Measurements from ENCODE around the gene ZFAND3.
A peak's percentile ranks its signal among the peaks of the same experiment; 100 is the strongest.
"Not testable (repeated sequence)": the region's sequence is repeated elsewhere in the genome, so short reads cannot be mapped to it uniquely, and the experiment has no call there.

The ZFAND3 gene

GRCh38 chr6:37990762-37991525 is 171.4 kb downstream of the ZFAND3 start:
- peak; percentile 16 for DNase-seq
- no peak overlapping the region for H3K27ac ChIP-seq (ENCODE audit: low read depth, low read length)

DNA sequence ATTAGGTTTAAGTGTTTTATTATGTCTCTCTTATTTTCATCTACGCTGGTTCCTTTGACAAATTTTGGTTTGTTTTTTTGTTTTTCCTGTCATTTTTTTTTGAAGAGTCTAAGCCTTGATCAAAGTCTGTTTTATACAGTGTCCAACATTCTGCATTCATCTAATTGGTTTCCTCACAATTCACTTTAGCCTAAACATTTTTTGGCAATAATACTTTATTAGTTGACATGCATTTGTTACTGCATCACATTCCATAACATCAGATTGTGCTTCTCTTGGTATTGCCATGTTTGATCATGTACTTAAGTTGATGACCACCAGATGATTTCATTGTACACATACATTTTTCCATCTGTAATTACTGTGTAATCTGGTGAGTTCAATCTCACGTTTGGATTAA is 173.2 kb downstream of the ZFAND3 start:
- H3K56ac ChIP-seq (ENCODE audit: low read length): no peak overlapping the region
- H2BK15ac ChIP-seq (replicated peaks; ENCODE audit: low read depth): no peak overlapping the region
- H3K4ac ChIP-seq (ENCODE audit: low read depth, low read length): no peak overlapping the region
- no peak overlapping the region for H3K23ac ChIP-seq (ENCODE audit: low read length)
- H3K27me3 ChIP-seq (ENCODE audit: insufficient read depth, low read length, poor library complexity): no peaks in the 10 kb centered on the region
- no peaks in the 10 kb centered on the region for H3K4me1 ChIP-seq (ENCODE audit: control insufficient read depth, low read depth, low read length)
- H3K79me1 ChIP-seq (ENCODE audit: low read length): peaks cover 13% of the 10 kb centered on the region
- no peak overlapping the region for H3K4me3 ChIP-seq (ENCODE audit: low read length)
- no CpG with 5 or more reads among the region's 2 CpGs for WGBS (ENCODE audit: extremely low coverage, insufficient coverage, low lambda C conversion rate)
- no peaks in the 10 kb centered on the region for H3K36me3 ChIP-seq (ENCODE audit: control insufficient read depth, insufficient read depth, low read length)
- no peak overlapping the region for H3K27ac ChIP-seq (ENCODE audit: low read depth, low read length)
- H2AK5ac ChIP-seq (ENCODE audit: low read length): no peak overlapping the region
- DNase-seq: no peak
- H4K8ac ChIP-seq (ENCODE audit: low read depth, low read length): no peak overlapping the region
- no peak overlapping the region for H2BK120ac ChIP-seq (ENCODE audit: low read depth, low read length)
- peaks cover 7% of the 10 kb centered on the region for H3K79me2 ChIP-seq (ENCODE audit: control insufficient read depth, insufficient read depth, low read length)
- no peak overlapping the region for H4K5ac ChIP-seq (ENCODE audit: low read length)
- H3K18ac ChIP-seq (ENCODE audit: low read length): no peak overlapping the region
- no peak overlapping the region for H2BK5ac ChIP-seq (ENCODE audit: low read length)
- H3K9ac ChIP-seq (ENCODE audit: low read length): no peak overlapping the region
- H3K4me2 ChIP-seq (ENCODE audit: low read length): no peak overlapping the region

More at GRCh38 chr6:37990762-37991525, 171.4 kb downstream of the ZFAND3 start:
- no peak overlapping the region for H3K18ac ChIP-seq (ENCODE audit: low read length)
- no peaks in the 10 kb centered on the region for H3K4me1 ChIP-seq (ENCODE audit: control insufficient read depth, low read depth, low read length)
- H3K56ac ChIP-seq (ENCODE audit: low read length): no peak overlapping the region
- no peak overlapping the region for H2BK15ac ChIP-seq (replicated peaks; ENCODE audit: low read depth)
- H2AK5ac ChIP-seq (ENCODE audit: low read length): no peak overlapping the region
- H4K8ac ChIP-seq (ENCODE audit: low read depth, low read length): no peak overlapping the region
- no peaks in the 10 kb centered on the region for H3K27me3 ChIP-seq (ENCODE audit: insufficient read depth, low read length, poor library complexity)
- H3K9ac ChIP-seq (ENCODE audit: low read length): no peak overlapping the region
- no peak overlapping the region for H3K4me3 ChIP-seq (ENCODE audit: low read length)
- no peaks in the 10 kb centered on the region for H3K36me3 ChIP-seq (ENCODE audit: control insufficient read depth, insufficient read depth, low read length)
- no CpG with 5 or more reads among the region's 6 CpGs for WGBS (ENCODE audit: extremely low coverage, insufficient coverage, low lambda C conversion rate)
- H3K79me2 ChIP-seq (ENCODE audit: control insufficient read depth, insufficient read depth, low read length): peaks cover 4% of the 10 kb centered on the region
- no peak overlapping the region for H4K5ac ChIP-seq (ENCODE audit: low read length)
- H3K4ac ChIP-seq (ENCODE audit: low read depth, low read length): no peak overlapping the region
- no peak overlapping the region for H2BK120ac ChIP-seq (ENCODE audit: low read depth, low read length)
- no peak overlapping the region for H3K4me2 ChIP-seq (ENCODE audit: low read length)
- no peak overlapping the region for H2BK5ac ChIP-seq (ENCODE audit: low read length)
- H3K23ac ChIP-seq (ENCODE audit: low read length): no peak overlapping the region
- peaks cover 8% of the 10 kb centered on the region for H3K79me1 ChIP-seq (ENCODE audit: low read length)

DNA sequence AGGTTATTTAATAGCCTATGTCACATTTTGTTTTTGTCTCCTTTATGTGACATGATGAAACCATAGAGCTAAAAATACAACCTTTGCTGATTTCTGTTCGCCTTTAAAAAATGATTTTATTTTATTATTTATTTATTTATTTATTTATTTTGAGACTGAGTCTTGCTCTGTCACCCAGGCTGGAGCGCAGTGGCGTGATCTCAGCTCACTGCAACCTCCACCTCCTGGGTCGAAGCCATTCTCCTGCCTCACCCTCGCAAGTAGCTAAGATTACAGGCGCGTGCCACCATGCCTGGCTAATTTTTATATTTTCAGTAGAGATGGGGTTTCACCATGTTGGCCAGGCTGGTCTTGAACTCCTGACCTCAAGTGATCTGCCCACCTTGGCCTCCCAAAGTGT is 173.7 kb downstream of the ZFAND3 start:
- not testable (repeated sequence) for H2AK5ac ChIP-seq (ENCODE audit: low read length); H3K56ac ChIP-seq (ENCODE audit: low read length); H3K9ac ChIP-seq (ENCODE audit: low read length); H2BK5ac ChIP-seq (ENCODE audit: low read length); H3K79me2 ChIP-seq (ENCODE audit: control insufficient read depth, insufficient read depth, low read length); H3K4me3 ChIP-seq (ENCODE audit: low read length); H3K27me3 ChIP-seq (ENCODE audit: insufficient read depth, low read length, poor library complexity); H2BK15ac ChIP-seq (replicated peaks; ENCODE audit: low read depth); H3K36me3 ChIP-seq (ENCODE audit: control insufficient read depth, insufficient read depth, low read length); H4K5ac ChIP-seq (ENCODE audit: low read length); H3K18ac ChIP-seq (ENCODE audit: low read length); H3K23ac ChIP-seq (ENCODE audit: low read length); H4K8ac ChIP-seq (ENCODE audit: low read depth, low read length); H3K4me2 ChIP-seq (ENCODE audit: low read length); H2BK120ac ChIP-seq (ENCODE audit: low read depth, low read length); DNase-seq; H3K4ac ChIP-seq (ENCODE audit: low read depth, low read length); H3K27ac ChIP-seq (ENCODE audit: low read depth, low read length); H3K4me1 ChIP-seq (ENCODE audit: control insufficient read depth, low read depth, low read length)
- H3K79me1 ChIP-seq (ENCODE audit: low read length): peaks cover 13% of the 10 kb centered on the region
- WGBS (ENCODE audit: extremely low coverage, insufficient coverage, low lambda C conversion rate): no CpG with 5 or more reads among the region's 7 CpGs

GRCh38 chr6:37993596-37993995 is 174.1 kb downstream of the ZFAND3 start:
- Histone ChIP-seq H2BK120ac (ENCODE audit: low read depth, low read length) (no peak overlapping the region), H3K27ac (ENCODE audit: low read depth, low read length) (no peak overlapping the region), H3K4me2 (ENCODE audit: low read length) (no peak overlapping the region), H3K4ac (ENCODE audit: low read depth, low read length) (no peak overlapping the region), H3K23ac (ENCODE audit: low read length) (no peak overlapping the region), H2AK5ac (ENCODE audit: low read length) (no peak overlapping the region), H3K4me1 (ENCODE audit: control insufficient read depth, low read depth, low read length) (no peaks in the 10 kb centered on the region), H4K8ac (ENCODE audit: low read depth, low read length) (no peak overlapping the region), H3K79me1 (ENCODE audit: low read length) (peaks cover 13% of the 10 kb centered on the region), H2BK5ac (ENCODE audit: low read length) (no peak overlapping the region), H3K79me2 (ENCODE audit: control insufficient read depth, insufficient read depth, low read length) (peaks cover 7% of the 10 kb centered on the region), H3K56ac (ENCODE audit: low read length) (no peak overlapping the region), H3K27me3 (ENCODE audit: insufficient read depth, low read length, poor library complexity) (no peaks in the 10 kb centered on the region), H3K9ac (ENCODE audit: low read length) (no peak overlapping the region), H2BK15ac (replicated peaks; ENCODE audit: low read depth) (no peak overlapping the region), H3K4me3 (ENCODE audit: low read length) (no peak overlapping the region), H3K18ac (ENCODE audit: low read length) (no peak overlapping the region), H4K5ac (ENCODE audit: low read length) (no peak overlapping the region), H3K36me3 (ENCODE audit: control insufficient read depth, insufficient read depth, low read length) (no peaks in the 10 kb centered on the region)
- no peak for DNase-seq
- WGBS (ENCODE audit: extremely low coverage, insufficient coverage, low lambda C conversion rate): no CpG with 5 or more reads among the region's 5 CpGs

DNA sequence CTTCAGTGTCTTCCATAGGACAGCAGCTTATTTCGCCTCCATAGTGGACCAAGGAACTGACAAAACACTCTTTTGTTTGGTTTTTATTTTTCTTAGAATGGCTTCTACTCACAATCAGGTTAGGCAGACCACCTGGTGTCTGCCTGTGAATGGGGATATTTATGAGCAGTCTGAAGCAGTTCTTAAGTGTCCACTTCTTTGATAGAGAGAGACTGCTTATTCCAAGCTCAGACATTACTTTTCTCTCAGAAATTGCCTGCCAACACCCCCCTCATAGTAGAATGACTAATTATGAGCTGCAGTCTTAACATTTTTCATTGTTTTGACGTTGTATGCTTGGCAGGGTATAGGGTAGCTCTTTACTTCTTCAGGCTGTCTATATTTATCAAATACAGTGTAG is 174.7 kb downstream of the ZFAND3 start:
- Histone ChIP-seq H3K27ac (ENCODE audit: low read depth, low read length) (no peak overlapping the region), H3K36me3 (ENCODE audit: control insufficient read depth, insufficient read depth, low read length) (no peaks in the 10 kb centered on the region), H3K23ac (ENCODE audit: low read length) (no peak overlapping the region), H3K18ac (ENCODE audit: low read length) (no peak overlapping the region), H3K9ac (ENCODE audit: low read length) (no peak overlapping the region), H2BK15ac (replicated peaks; ENCODE audit: low read depth) (no peak overlapping the region), H3K4me1 (ENCODE audit: control insufficient read depth, low read depth, low read length) (no peaks in the 10 kb centered on the region), H2BK5ac (ENCODE audit: low read length) (no peak overlapping the region), H2AK5ac (ENCODE audit: low read length) (no peak overlapping the region), H4K8ac (ENCODE audit: low read depth, low read length) (no peak overlapping the region), H3K79me1 (ENCODE audit: low read length) (peaks cover 13% of the 10 kb centered on the region), H3K79me2 (ENCODE audit: control insufficient read depth, insufficient read depth, low read length) (peaks cover 7% of the 10 kb centered on the region), H3K56ac (ENCODE audit: low read length) (no peak overlapping the region), H4K5ac (ENCODE audit: low read length) (no peak overlapping the region), H3K4me3 (ENCODE audit: low read length) (no peak overlapping the region), H2BK120ac (ENCODE audit: low read depth, low read length) (no peak overlapping the region), H3K27me3 (ENCODE audit: insufficient read depth, low read length, poor library complexity) (no peaks in the 10 kb centered on the region), H3K4ac (ENCODE audit: low read depth, low read length) (no peak overlapping the region), H3K4me2 (ENCODE audit: low read length) (no peak overlapping the region)
- DNase-seq: no peak
- WGBS (ENCODE audit: extremely low coverage, insufficient coverage, low lambda C conversion rate): no CpG with 5 or more reads among the region's 2 CpGs

GRCh38 chr6:37998366-37998765 is 178.8 kb downstream of the ZFAND3 start:
- H2BK5ac ChIP-seq (ENCODE audit: low read length): no peak overlapping the region
- H3K27ac ChIP-seq (ENCODE audit: low read depth, low read length): no peak overlapping the region
- no peak overlapping the region for H3K9ac ChIP-seq (ENCODE audit: low read length)
- H3K4me3 ChIP-seq (ENCODE audit: low read length): no peak overlapping the region
- no peak overlapping the region for H2BK15ac ChIP-seq (replicated peaks; ENCODE audit: low read depth)
- no peak overlapping the region for H3K4ac ChIP-seq (ENCODE audit: low read depth, low read length)
- H3K4me1 ChIP-seq (ENCODE audit: control insufficient read depth, low read depth, low read length): no peaks in the 10 kb centered on the region
- H3K4me2 ChIP-seq (ENCODE audit: low read length): no peak overlapping the region
- no peaks in the 10 kb centered on the region for H3K27me3 ChIP-seq (ENCODE audit: insufficient read depth, low read length, poor library complexity)
- H4K8ac ChIP-seq (ENCODE audit: low read depth, low read length): no peak overlapping the region
- no peak overlapping the region for H2BK120ac ChIP-seq (ENCODE audit: low read depth, low read length)
- H3K79me1 ChIP-seq (ENCODE audit: low read length): peaks cover 11% of the 10 kb centered on the region
- no peaks in the 10 kb centered on the region for H3K36me3 ChIP-seq (ENCODE audit: control insufficient read depth, insufficient read depth, low read length)
- DNase-seq: no peak
- H3K23ac ChIP-seq (ENCODE audit: low read length): no peak overlapping the region
- H3K18ac ChIP-seq (ENCODE audit: low read length): no peak overlapping the region
- no peak overlapping the region for H4K5ac ChIP-seq (ENCODE audit: low read length)
- no CpG with 5 or more reads among the region's 2 CpGs for WGBS (ENCODE audit: extremely low coverage, insufficient coverage, low lambda C conversion rate)
- peaks cover 5% of the 10 kb centered on the region for H3K79me2 ChIP-seq (ENCODE audit: control insufficient read depth, insufficient read depth, low read length)
- H3K56ac ChIP-seq (ENCODE audit: low read length): no peak overlapping the region
- H2AK5ac ChIP-seq (ENCODE audit: low read length): no peak overlapping the region

All from mesendoderm (in vitro differentiated cells).